Measurements from ENCODE around the gene CDRT4.
"Not testable (repeated sequence)": the region's sequence is repeated elsewhere in the genome, so short reads cannot be mapped to it uniquely, and the experiment has no call there.

Gene CDRT4

GRCh38 chr17:15453782-15454181 is 13.6 kb downstream of the CDRT4 start:
- H3K9me3 Mint-ChIP-seq, result peaks cover 3% of the 10 kb centered on the region
- no peaks in the 10 kb centered on the region for H3K36me3 Mint-ChIP-seq
- ATAC-seq (no peak), DNase-seq (ENCODE audit: low spot score in 2 of 2) (no peak)
- H3K4me3 Mint-ChIP-seq, result no peak overlapping the region
- no peaks in the 10 kb centered on the region for H3K4me1 Mint-ChIP-seq
- H3K27ac Mint-ChIP-seq, result no peak overlapping the region

GRCh38 chr17:15453246-15453645 is 14.2 kb downstream of the CDRT4 start:
- Mint-ChIP-seq H3K9me3 (peaks cover 3% of the 10 kb centered on the region), H3K4me3 (no peak overlapping the region), H3K27ac (no peak overlapping the region), H3K4me1 (no peaks in the 10 kb centered on the region), H3K36me3 (no peaks in the 10 kb centered on the region)
- DNase-seq (ENCODE audit: low spot score in 2 of 2), result no peak
- ATAC-seq, result no peak

DNA sequence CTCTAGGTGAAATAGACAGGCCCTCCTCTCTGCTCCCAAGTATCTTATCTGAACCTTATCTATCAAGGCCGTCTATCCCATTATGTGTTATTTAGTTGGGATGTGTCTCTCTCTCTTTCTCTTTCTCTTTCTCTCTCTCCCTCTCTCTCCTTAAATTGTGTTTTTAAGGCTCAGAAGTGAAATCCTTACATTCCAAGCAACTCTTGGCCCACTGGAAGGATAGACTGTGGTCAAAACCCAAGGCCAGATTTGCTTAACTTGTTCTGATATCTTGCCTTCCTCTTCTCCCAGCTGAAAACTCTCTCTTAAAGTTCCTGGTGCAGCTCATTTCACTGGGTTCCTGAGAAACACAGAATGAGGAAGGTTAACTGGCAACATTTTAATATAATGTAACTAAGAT is 14.7 kb downstream of the CDRT4 start:
- DNase-seq (ENCODE audit: low spot score in 2 of 2) (no peak), ATAC-seq (no peak)
- Mint-ChIP-seq H3K9me3 (peaks cover 3% of the 10 kb centered on the region), H3K4me3 (no peak overlapping the region), H3K27ac (no peak overlapping the region), H3K36me3 (no peaks in the 10 kb centered on the region), H3K4me1 (no peaks in the 10 kb centered on the region)

DNA sequence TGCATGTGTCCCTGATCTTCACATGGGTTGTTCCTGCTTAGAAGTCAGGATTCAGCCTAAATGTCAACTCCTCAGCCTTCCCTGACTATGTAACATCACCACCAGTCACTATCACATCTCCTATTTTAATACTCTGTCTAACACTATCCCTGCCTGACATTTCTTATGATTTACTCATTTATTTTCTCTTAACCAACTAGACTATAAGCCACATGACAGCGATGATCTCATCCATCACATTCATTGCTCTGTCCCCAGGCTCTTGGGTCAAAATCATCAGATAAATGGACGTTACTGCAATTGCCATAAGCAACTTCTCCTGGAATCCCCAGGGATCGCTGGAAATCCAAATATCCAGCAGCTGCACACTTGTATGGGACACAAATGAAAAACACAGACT is 15.7 kb downstream of the CDRT4 start:
- no peak overlapping the region for H3K4me3 Mint-ChIP-seq

GRCh38 chr17:15448580-15448956 is 18.9 kb downstream of the CDRT4 start:
- Mint-ChIP-seq H3K36me3 (no peaks in the 10 kb centered on the region), H3K4me3 (no peak overlapping the region), H3K9me3 (no peaks in the 10 kb centered on the region), H3K4me1 (no peaks in the 10 kb centered on the region), H3K27ac (no peak overlapping the region)
- DNase-seq (ENCODE audit: low spot score in 2 of 2) (no peak), ATAC-seq (no peak)

More for the DNA sequence above, 15.7 kb downstream of the CDRT4 start:
- Mint-ChIP-seq H3K36me3 (no peaks in the 10 kb centered on the region), H3K27ac (no peak overlapping the region), H3K9me3 (peaks cover 3% of the 10 kb centered on the region), H3K4me1 (no peaks in the 10 kb centered on the region)
- no peak for DNase-seq (ENCODE audit: low spot score in 2 of 2)
- no peak for ATAC-seq

GRCh38 chr17:15447928-15448579 is 19.4 kb downstream of the CDRT4 start:
- H3K4me3 Mint-ChIP-seq, result no peak overlapping the region
- H3K9me3 Mint-ChIP-seq, result no peaks in the 10 kb centered on the region
- H3K27ac Mint-ChIP-seq, result no peak overlapping the region
- no peaks in the 10 kb centered on the region for H3K4me1 Mint-ChIP-seq
- DNase-seq (ENCODE audit: low spot score in 2 of 2) (no peak), ATAC-seq (no peak)
- H3K36me3 Mint-ChIP-seq, result no peaks in the 10 kb centered on the region

- Mint-ChIP-seq H3K4me3 (no peak overlapping the region), H3K4me1 (no peaks in the 10 kb centered on the region), H3K9me3 (no peaks in the 10 kb centered on the region), H3K27ac (no peak overlapping the region), H3K36me3 (peaks cover 7% of the 10 kb centered on the region)
- ATAC-seq (no peak), DNase-seq (ENCODE audit: low spot score in 2 of 2) (no peak)
Observed at GRCh38 chr17:15446036-15446435, 21.4 kb downstream of the CDRT4 start.

- Mint-ChIP-seq H3K9me3 (peaks cover 3% of the 10 kb centered on the region), H3K36me3 (peaks cover 11% of the 10 kb centered on the region), H3K27ac (no peak overlapping the region), H3K4me3 (no peak overlapping the region), H3K4me1 (no peaks in the 10 kb centered on the region)
- ATAC-seq, result no peak
- no peak for DNase-seq (ENCODE audit: low spot score in 2 of 2)
Observed at GRCh38 chr17:15444805-15445204, 22.6 kb downstream of the CDRT4 start.

- ATAC-seq, result no peak
- Mint-ChIP-seq H3K9me3 (peaks cover 3% of the 10 kb centered on the region), H3K4me1 (no peaks in the 10 kb centered on the region), H3K4me3 (no peak overlapping the region), H3K27ac (no peak overlapping the region), H3K36me3 (peaks cover 11% of the 10 kb centered on the region)
- no peak for DNase-seq (ENCODE audit: low spot score in 2 of 2)
Observed at GRCh38 chr17:15442311-15443180, 24.9 kb downstream of the CDRT4 start.

DNA sequence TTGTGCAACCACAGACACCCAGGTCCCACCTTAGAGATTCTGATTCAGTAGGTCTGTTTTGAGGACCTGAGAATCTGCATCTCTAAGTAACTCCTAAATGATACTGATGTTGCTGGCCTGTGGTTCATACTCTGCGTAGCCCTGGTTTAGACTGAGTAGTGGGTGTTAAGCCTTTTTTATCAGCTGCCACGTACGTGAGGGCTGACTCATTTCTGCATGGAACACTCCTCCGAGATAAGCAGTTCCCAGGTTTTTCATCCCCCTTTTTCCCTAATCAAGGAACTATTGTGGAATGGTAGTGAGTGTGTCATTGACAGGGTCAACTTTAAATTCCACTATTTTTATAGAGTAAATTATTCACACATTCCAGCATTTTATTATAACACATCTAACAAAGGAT is 26.1 kb downstream of the CDRT4 start:
- no peak for ATAC-seq
- Mint-ChIP-seq H3K4me1 (peaks cover 7% of the 10 kb centered on the region), H3K4me3 (no peak overlapping the region), H3K27ac (no peak overlapping the region), H3K36me3 (peaks cover 11% of the 10 kb centered on the region), H3K9me3 (peaks cover 9% of the 10 kb centered on the region)
- no peak for DNase-seq (ENCODE audit: low spot score in 2 of 2)

GRCh38 chr17:15440347-15440746 is 27.1 kb downstream of the CDRT4 start:
- H3K36me3 Mint-ChIP-seq, result peaks cover 11% of the 10 kb centered on the region
- DNase-seq (ENCODE audit: low spot score in 2 of 2), result no peak
- H3K4me1 Mint-ChIP-seq, result peaks cover 7% of the 10 kb centered on the region
- peaks cover 9% of the 10 kb centered on the region for H3K9me3 Mint-ChIP-seq
- H3K27ac Mint-ChIP-seq, result no peak overlapping the region
- no peak for ATAC-seq
- H3K4me3 Mint-ChIP-seq, result no peak overlapping the region

GRCh38 chr17:15439205-15439985 is 28.0 kb downstream of the CDRT4 start:
- DNase-seq (ENCODE audit: low spot score in 2 of 2); H3K4me3 Mint-ChIP-seq; H3K9me3 Mint-ChIP-seq; H3K4me1 Mint-ChIP-seq; ATAC-seq; H3K27ac Mint-ChIP-seq: not testable (repeated sequence)
- H3K36me3 Mint-ChIP-seq, result peaks cover 11% of the 10 kb centered on the region

- Mint-ChIP-seq H3K27ac (no peak overlapping the region), H3K9me3 (peaks cover 9% of the 10 kb centered on the region), H3K4me3 (no peak overlapping the region), H3K4me1 (peaks cover 7% of the 10 kb centered on the region), H3K36me3 (peaks cover 11% of the 10 kb centered on the region)
- ATAC-seq (no peak), DNase-seq (ENCODE audit: low spot score in 2 of 2) (no peak)
Observed at GRCh38 chr17:15438491-15439105, 28.8 kb downstream of the CDRT4 start.

GRCh38 chr17:15437303-15437635 is 30.2 kb downstream of the CDRT4 start:
- ATAC-seq (no peak), DNase-seq (ENCODE audit: low spot score in 2 of 2) (no peak)
- H3K4me1 Mint-ChIP-seq, result peaks cover 7% of the 10 kb centered on the region
- H3K4me3 Mint-ChIP-seq, result no peak overlapping the region
- peaks cover 9% of the 10 kb centered on the region for H3K9me3 Mint-ChIP-seq
- H3K27ac Mint-ChIP-seq, result no peak overlapping the region
- H3K36me3 Mint-ChIP-seq, result peaks cover 11% of the 10 kb centered on the region
